Activated T-cell treated with anti-CD3 and anti-CD28 coated beads, Interleukin-2, amount 50 U/mL, for 1 hour (primary cell): Measurements from ENCODE around the gene CASD1.

Experiments used
- DNase-seq: peaks from one replicate; pipeline ENCODE4 v3.0.0-alpha.2; 2020

The CASD1 gene

GRCh38 chr7:94509264-94509886 is at the start of gene CASD1:
CASD1 (plus strand) TSS chr7:94509809; CDS start chr7:94510085, 276 bp downstream.
- peak; percentile 72 for DNase-seq

- DNase-seq: no peak
Measured at GRCh38 chr7:94466516-94466915, 43.1 kb upstream of the CASD1 start.

- DNase-seq: no peak
Measured at GRCh38 chr7:94471604-94472003, 38.0 kb upstream of the CASD1 start.

GRCh38 chr7:94472608-94473007 is 37.0 kb upstream of the CASD1 start:
- DNase-seq: no peak

- no peak for DNase-seq
Measured at GRCh38 chr7:94476251-94476840, 33.3 kb upstream of the CASD1 start.

- no peak for DNase-seq
Measured at GRCh38 chr7:94477878-94478277, 31.7 kb upstream of the CASD1 start.

- DNase-seq: no peak
Measured at GRCh38 chr7:94478648-94479214, 30.9 kb upstream of the CASD1 start.

- DNase-seq: no peak
Measured at GRCh38 chr7:94481279-94481678, 28.3 kb upstream of the CASD1 start.

- no peak for DNase-seq
Measured at GRCh38 chr7:94482796-94483195, 26.8 kb upstream of the CASD1 start.

- DNase-seq: no peak
Measured at GRCh38 chr7:94483843-94484242, 25.8 kb upstream of the CASD1 start.

- DNase-seq: no peak
Measured at GRCh38 chr7:94486216-94486615, 23.4 kb upstream of the CASD1 start.

GRCh38 chr7:94491410-94491809 is 18.2 kb upstream of the CASD1 start:
- DNase-seq: no peak

GRCh38 chr7:94492601-94493000 is 17.0 kb upstream of the CASD1 start:
- DNase-seq: no peak

GRCh38 chr7:94497874-94498670 is 11.5 kb upstream of the CASD1 start:
- no peak for DNase-seq

- no peak for DNase-seq
Measured at GRCh38 chr7:94498918-94499317, 10.7 kb upstream of the CASD1 start.

- DNase-seq: no peak
Measured at GRCh38 chr7:94507462-94507861, 2.1 kb upstream of the CASD1 start.

GRCh38 chr7:94507962-94508361 is 1.6 kb upstream of the CASD1 start:
- no peak for DNase-seq

- peak; percentile 77 for DNase-seq
Measured at GRCh38 chr7:94509887-94510581, 425 bp downstream of the CASD1 start.

GRCh38 chr7:94510582-94511496 is 1.2 kb downstream of the CASD1 start:
- DNase-seq: peak; percentile 53

- DNase-seq: no peak
Measured at GRCh38 chr7:94511718-94512117, 2.1 kb downstream of the CASD1 start.

GRCh38 chr7:94512735-94513564 is 3.3 kb downstream of the CASD1 start:
- no peak for DNase-seq
